Hepatocyte (in vitro differentiated cells): ENCODE results near the gene COX10. TPM values are rescaled to one million over a fixed set of nuclear protein-coding genes. Genes with fewer than 3 reads are reported as not detected.
"Not testable (repeated sequence)": the region's sequence is repeated elsewhere in the genome, so short reads cannot be mapped to it uniquely, and the experiment has no call there.

ENCODE experiments used
- DNase-seq: peaks from one replicate; pipeline ENCODE4 v3.0.0-alpha.2; 2016; ENCODE audit warnings: low spot score
- H2AFZ ChIP-seq: fragments of 200-600 bp; sonication (generic); 2 replicates; pipeline ENCODE4 v1.6.0; 2016; ENCODE audit warnings: antibody characterized with exemption, mild to moderate bottlenecking
- H3K27ac ChIP-seq: fragments of 200-600 bp; sonication (generic); 2 replicates; pipeline ENCODE4 v1.5.1; 2016; ENCODE audit warnings: mild to moderate bottlenecking
- H3K27me3 ChIP-seq: fragments of 200-600 bp; sonication (generic); 2 replicates; pipeline ENCODE4 v1.6.1; 2016
- H3K36me3 ChIP-seq: fragments of 200-600 bp; sonication (generic); replicated peaks from 2 replicates; pipeline ENCODE4 v1.5.1; 2016; ENCODE audit warnings: low read depth; ENCODE audit not compliant: insufficient read depth
- H3K4me1 ChIP-seq: fragments of 200-600 bp; sonication (generic); 2 replicates; pipeline ENCODE4 v1.5.1; 2016; ENCODE audit warnings: mild to moderate bottlenecking, moderate library complexity; ENCODE audit not compliant: insufficient read depth
- H3K4me2 ChIP-seq: fragments of 200-600 bp; sonication (generic); 2 replicates; pipeline ENCODE4 v1.6.0; 2016
- H3K4me3 ChIP-seq: fragments of 200-600 bp; sonication (generic); 2 replicates; pipeline ENCODE4 v1.5.1; 2016; ENCODE audit warnings: mild to moderate bottlenecking
- H3K79me2 ChIP-seq: fragments of 200-600 bp; sonication (generic); 2 replicates; pipeline ENCODE4 v1.6.0; 2017; ENCODE audit warnings: mild to moderate bottlenecking
- H3K9me2 ChIP-seq: fragments of 200-600 bp; sonication (generic); replicated peaks from 2 replicates; pipeline ENCODE4 v1.6.0; 2017; ENCODE audit warnings: mild to moderate bottlenecking; ENCODE audit not compliant: insufficient read depth
- H3K9me3 ChIP-seq: fragments of 200-600 bp; sonication (generic); 2 replicates; pipeline ENCODE4 v1.5.1; 2016; ENCODE audit warnings: low read depth, mild to moderate bottlenecking
- H4K20me1 ChIP-seq: fragments of 200-600 bp; sonication (generic); 2 replicates; pipeline ENCODE4 v1.6.0; 2016; ENCODE audit warnings: mild to moderate bottlenecking; ENCODE audit not compliant: insufficient read depth, poor library complexity, severe bottlenecking
- CTCF ChIP-seq: fragments of 200-600 bp; sonication (generic); IDR thresholded peaks from 2 replicates; pipeline ENCODE4 v1.5.1; 2016; ENCODE audit warnings: antibody characterized with exemption, mild to moderate bottlenecking; ENCODE audit not compliant: poor library complexity
- EZH2 ChIP-seq: fragments of 200-600 bp; sonication (generic); IDR thresholded peaks from 2 replicates; pipeline ENCODE4 v1.6.1; 2016; ENCODE audit warnings: antibody characterized with exemption, mild to moderate bottlenecking, borderline replicate concordance
- EZH2phosphoT487 ChIP-seq: fragments of 200-600 bp; sonication (generic); IDR thresholded peaks from one replicate; pipeline ENCODE4 v1.6.1; 2018; ENCODE audit warnings: antibody characterized with exemption, mild to moderate bottlenecking, low read depth, moderate library complexity; ENCODE audit not compliant: unreplicated experiment, severe bottlenecking
- WGBS: methylation state at CpG from one replicate; pipeline ENCODE4 v1.1.6; 2016; ENCODE audit warnings: low lambda C conversion rate; ENCODE audit errors: missing lambda C conversion rate; 5-methylcytosine and 5-hydroxymethylcytosine counted together
- polyA plus RNA-seq: library from polyadenylated mRNA; unstranded; fragments of >200 nt; fragmentation: Nextera tagmentation; extraction: Ambion mirVana; gene quantifications from 2 replicates; pipeline ENCODE4 v1.2.1, GENCODE V29; 2016
- total RNA-seq: library from RNA; depleted of rRNA; stranded (reverse); fragments of >200 nt; gene quantifications from 2 replicates; pipeline ENCODE4 v1.2.3, GENCODE V29; 2014

Gene COX10
- total and polyA plus RNA-seq, 2 experiments from 2014 or later = 23.2 to 27.6 TPM

- WGBS = 86% methylated on average over 1 of the region's 1 CpG
Observed at GRCh38 chr17:14157822-14158221, 88.5 kb downstream of the COX10 start.

GRCh38 chr17:14158707-14159106 is 89.4 kb downstream of the COX10 start:
- TF ChIP-seq EZH2 (no peak), CTCF (no peak), EZH2phosphoT487 (no peak)
- Histone ChIP-seq H3K4me1 (peaks cover 11% of the 10 kb centered on the region), H3K4me3 (no peak overlapping the region), H4K20me1 (no peaks in the 10 kb centered on the region), H3K27me3 (no peaks in the 10 kb centered on the region), H3K9me2 (no peaks in the 10 kb centered on the region), H3K27ac (no peak overlapping the region), H3K36me3 (no peaks in the 10 kb centered on the region), H3K4me2 (no peak overlapping the region), H2AFZ (no peak overlapping the region), H3K9me3 (no peaks in the 10 kb centered on the region), H3K79me2 (peaks cover 12% of the 10 kb centered on the region)
- no peak for DNase-seq
- WGBS = 97% methylated on average over 3 of the region's 3 CpGs

More at GRCh38 chr17:14157822-14158221, 88.5 kb downstream of the COX10 start:
- peaks cover 11% of the 10 kb centered on the region for H3K4me1 ChIP-seq
- no peaks in the 10 kb centered on the region for H3K36me3 ChIP-seq
- H3K9me2 ChIP-seq = no peaks in the 10 kb centered on the region
- H3K4me2 ChIP-seq = no peak overlapping the region
- H2AFZ ChIP-seq = no peak overlapping the region
- no peak for DNase-seq
- H3K9me3 ChIP-seq = no peaks in the 10 kb centered on the region
- TF ChIP-seq EZH2phosphoT487 (no peak), CTCF (no peak), EZH2 (no peak)
- no peaks in the 10 kb centered on the region for H3K27me3 ChIP-seq
- no peaks in the 10 kb centered on the region for H4K20me1 ChIP-seq
- no peak overlapping the region for H3K27ac ChIP-seq
- H3K79me2 ChIP-seq = peaks cover 12% of the 10 kb centered on the region
- no peak overlapping the region for H3K4me3 ChIP-seq

- peaks cover 8% of the 10 kb centered on the region for H3K79me2 ChIP-seq
- no peak overlapping the region for H2AFZ ChIP-seq
- H4K20me1 ChIP-seq = no peaks in the 10 kb centered on the region
- H3K4me2 ChIP-seq = no peak overlapping the region
- H3K9me2 ChIP-seq = no peaks in the 10 kb centered on the region
- no peak overlapping the region for H3K27ac ChIP-seq
- H3K27me3 ChIP-seq = no peaks in the 10 kb centered on the region
- TF ChIP-seq EZH2 = no peak
- no peak for TF ChIP-seq EZH2phosphoT487
- no peak for TF ChIP-seq CTCF
- no peak for DNase-seq
- no peak overlapping the region for H3K4me3 ChIP-seq
- no peaks in the 10 kb centered on the region for H3K36me3 ChIP-seq
- peaks cover 7% of the 10 kb centered on the region for H3K4me1 ChIP-seq
- H3K9me3 ChIP-seq = no peaks in the 10 kb centered on the region
- 64% methylated on average over 1 of the region's 1 CpG for WGBS
Observed at GRCh38 chr17:14161419-14161818, 92.1 kb downstream of the COX10 start.

- Histone ChIP-seq H3K4me3 (no peak overlapping the region), H3K9me2 (no peaks in the 10 kb centered on the region), H3K36me3 (peaks cover 3% of the 10 kb centered on the region), H2AFZ (no peak overlapping the region), H3K27me3 (no peaks in the 10 kb centered on the region), H3K79me2 (no peaks in the 10 kb centered on the region), H3K4me1 (peaks cover 8% of the 10 kb centered on the region), H3K27ac (no peak overlapping the region), H3K4me2 (no peak overlapping the region), H3K9me3 (peaks cover 12% of the 10 kb centered on the region), H4K20me1 (no peaks in the 10 kb centered on the region)
- no peak for TF ChIP-seq EZH2phosphoT487
- TF ChIP-seq EZH2 = no peak
- TF ChIP-seq CTCF = no peak
- 56% methylated on average over 1 of the region's 1 CpG for WGBS
- no peak for DNase-seq
Observed at GRCh38 chr17:14165616-14166015, 96.3 kb downstream of the COX10 start.

- not testable (repeated sequence) for H3K27me3 ChIP-seq, H3K27ac ChIP-seq, DNase-seq, H3K4me2 ChIP-seq, H3K9me2 ChIP-seq, H3K36me3 ChIP-seq, H3K4me1 ChIP-seq, H3K4me3 ChIP-seq, H4K20me1 ChIP-seq, H3K79me2 ChIP-seq, H2AFZ ChIP-seq
- H3K9me3 ChIP-seq = peaks cover 12% of the 10 kb centered on the region
- WGBS = 100% methylated on average over 1 of the region's 1 CpG
Observed at GRCh38 chr17:14167831-14168230, 98.5 kb downstream of the COX10 start.
